Measurements from ENCODE around the gene ANKH.

DNA sequence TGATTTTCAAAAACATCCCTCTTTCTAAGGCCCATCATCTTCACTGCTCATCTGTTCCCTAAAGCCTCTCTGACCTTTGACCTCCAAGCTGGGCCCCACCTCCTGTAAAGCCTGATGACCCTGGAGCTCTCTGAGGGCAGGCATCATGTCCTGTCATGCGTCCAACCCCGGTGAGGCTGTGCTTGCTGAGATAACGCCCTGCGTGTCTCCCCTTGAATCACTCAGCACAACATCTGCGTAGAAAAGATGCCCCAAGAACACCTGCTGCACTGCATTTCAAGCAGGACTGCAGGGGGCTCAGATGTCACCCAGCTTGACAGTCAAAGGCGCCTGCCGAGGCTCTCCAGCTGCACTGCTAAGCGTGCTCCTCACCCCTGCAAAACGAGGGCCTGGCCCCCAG is 129.1 kb downstream of the ANKH start:
- TF ChIP-seq, protein P1, sequence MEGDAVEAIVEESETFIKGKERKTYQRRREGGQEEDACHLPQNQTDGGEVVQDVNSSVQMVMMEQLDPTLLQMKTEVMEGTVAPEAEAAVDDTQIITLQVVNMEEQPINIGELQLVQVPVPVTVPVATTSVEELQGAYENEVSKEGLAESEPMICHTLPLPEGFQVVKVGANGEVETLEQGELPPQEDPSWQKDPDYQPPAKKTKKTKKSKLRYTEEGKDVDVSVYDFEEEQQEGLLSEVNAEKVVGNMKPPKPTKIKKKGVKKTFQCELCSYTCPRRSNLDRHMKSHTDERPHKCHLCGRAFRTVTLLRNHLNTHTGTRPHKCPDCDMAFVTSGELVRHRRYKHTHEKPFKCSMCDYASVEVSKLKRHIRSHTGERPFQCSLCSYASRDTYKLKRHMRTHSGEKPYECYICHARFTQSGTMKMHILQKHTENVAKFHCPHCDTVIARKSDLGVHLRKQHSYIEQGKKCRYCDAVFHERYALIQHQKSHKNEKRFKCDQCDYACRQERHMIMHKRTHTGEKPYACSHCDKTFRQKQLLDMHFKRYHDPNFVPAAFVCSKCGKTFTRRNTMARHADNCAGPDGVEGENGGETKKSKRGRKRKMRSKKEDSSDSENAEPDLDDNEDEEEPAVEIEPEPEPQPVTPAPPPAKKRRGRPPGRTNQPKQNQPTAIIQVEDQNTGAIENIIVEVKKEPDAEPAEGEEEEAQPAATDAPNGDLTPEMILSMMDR (IDR thresholded peaks at IDR 0.05) = no peak
- no peak for TF ChIP-seq POLR2A (IDR thresholded peaks at IDR 0.05)
